ENCODE data around the gene ARAP2.

- no peak for TF ChIP-seq CTCF (IDR thresholded peaks at IDR 0.05)
- no peak for TF ChIP-seq POLR2A (IDR thresholded peaks at IDR 0.05)
Observed at GRCh38 chr4:36078319-36078718, 166.0 kb downstream of the ARAP2 start.
